ENCODE results near the gene GNB1L. TPM values are rescaled to one million over a fixed set of nuclear protein-coding genes. Genes with fewer than 3 reads are reported as not detected.

Gene GNB1L
- total and polyA plus RNA-seq, 2 donors (not counting 1 experiment from before 2014, with no cell fraction given): 6.6 to 12.1 TPM

DNA sequence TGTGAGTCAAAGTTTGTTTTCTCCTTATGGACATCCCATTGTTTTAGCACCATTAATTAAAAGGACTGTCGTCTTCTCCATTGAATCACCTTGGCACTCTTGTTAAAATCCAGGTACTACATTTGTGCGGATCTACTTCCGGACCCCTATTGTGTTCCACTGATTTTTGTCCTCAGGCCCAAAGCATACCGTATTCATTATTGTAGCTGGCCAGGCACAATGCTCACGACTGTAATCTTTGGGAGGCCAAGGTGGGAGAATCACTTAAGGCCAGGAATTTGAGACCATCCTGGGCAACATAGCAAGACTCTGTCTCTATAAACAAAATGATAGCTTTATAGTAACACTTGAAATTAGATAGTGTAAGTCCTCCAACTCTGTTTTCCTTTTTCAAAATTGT, 8.9 kb upstream of the GNB1L start:
- H3K9me3 ChIP-seq (ENCODE audit: control extremely low read depth in 1 of 3, control insufficient read depth in 2 of 3, insufficient read depth in 1 of 3, low read length in 2 of 3): no peaks in the 10 kb centered on the region
- no peaks in the 10 kb centered on the region for H3K36me3 ChIP-seq (replicated peaks in 1 of 2; ENCODE audit: control extremely low read depth in 1 of 2, control insufficient read depth in 1 of 2, extremely low read depth in 1 of 2, insufficient read depth in 2 of 2, low read length in 1 of 2)
- no peaks in the 10 kb centered on the region for H3K4me1 ChIP-seq (ENCODE audit: control insufficient read depth in 2 of 2, insufficient read depth in 2 of 2, low read length in 2 of 2)
- no peak overlapping the region for H3K4me2 ChIP-seq (replicated peaks; ENCODE audit: low read depth, low read length, poor library complexity, severe bottlenecking)
- H3K9ac ChIP-seq (ENCODE audit: low read length): no peak overlapping the region
- H3K27ac ChIP-seq (ENCODE audit: low read length in 2 of 2): no peak overlapping the region
- TF ChIP-seq EZH2 (IDR thresholded peaks at IDR 0.05; ENCODE audit: borderline replicate concordance, insufficient read depth, low read depth, low read length, poor library complexity, severe bottlenecking): no peak
- TF ChIP-seq, protein P1, sequence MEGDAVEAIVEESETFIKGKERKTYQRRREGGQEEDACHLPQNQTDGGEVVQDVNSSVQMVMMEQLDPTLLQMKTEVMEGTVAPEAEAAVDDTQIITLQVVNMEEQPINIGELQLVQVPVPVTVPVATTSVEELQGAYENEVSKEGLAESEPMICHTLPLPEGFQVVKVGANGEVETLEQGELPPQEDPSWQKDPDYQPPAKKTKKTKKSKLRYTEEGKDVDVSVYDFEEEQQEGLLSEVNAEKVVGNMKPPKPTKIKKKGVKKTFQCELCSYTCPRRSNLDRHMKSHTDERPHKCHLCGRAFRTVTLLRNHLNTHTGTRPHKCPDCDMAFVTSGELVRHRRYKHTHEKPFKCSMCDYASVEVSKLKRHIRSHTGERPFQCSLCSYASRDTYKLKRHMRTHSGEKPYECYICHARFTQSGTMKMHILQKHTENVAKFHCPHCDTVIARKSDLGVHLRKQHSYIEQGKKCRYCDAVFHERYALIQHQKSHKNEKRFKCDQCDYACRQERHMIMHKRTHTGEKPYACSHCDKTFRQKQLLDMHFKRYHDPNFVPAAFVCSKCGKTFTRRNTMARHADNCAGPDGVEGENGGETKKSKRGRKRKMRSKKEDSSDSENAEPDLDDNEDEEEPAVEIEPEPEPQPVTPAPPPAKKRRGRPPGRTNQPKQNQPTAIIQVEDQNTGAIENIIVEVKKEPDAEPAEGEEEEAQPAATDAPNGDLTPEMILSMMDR (IDR thresholded peaks at IDR 0.05): no peak
- no peaks in the 10 kb centered on the region for H4K20me1 ChIP-seq (ENCODE audit: control insufficient read depth, insufficient read depth, low read length, poor library complexity, severe bottlenecking)
- CTCF ChIA-PET: no interaction called here
- Mint-ChIP-seq H3K27me3 (no peaks in the 10 kb centered on the region), H3K9me3 (ENCODE audit: insufficient read depth) (no peaks in the 10 kb centered on the region), H3K4me3 (no peak overlapping the region), H3K27ac (no peak overlapping the region), H3K4me1 (no peaks in the 10 kb centered on the region)
- no peaks in the 10 kb centered on the region for H3K27me3 ChIP-seq (replicated peaks in 1 of 4; ENCODE audit: control extremely low read depth in 1 of 4, control insufficient read depth in 3 of 4, insufficient read depth in 4 of 4, low read length in 3 of 4)
- DNase-seq (no peak), ATAC-seq (ENCODE audit: low read depth) (no peak)
- intact Hi-C loops (cut with micrococcal nuclease): no loop called here
- whole genome bisulfite sequencing (ENCODE audit: insufficient coverage): 100% methylated on average over 4 of the region's 5 CpGs
- no peak overlapping the region for H2AFZ ChIP-seq (ENCODE audit: insufficient read depth, low read depth, low read length, poor library complexity, severe bottlenecking)
- POLR2A ChIA-PET: no interaction called here
- peaks cover 9% of the 10 kb centered on the region for H3K79me2 ChIP-seq (ENCODE audit: control insufficient read depth, insufficient read depth, low read length)
- no peak overlapping the region for H3K4me3 ChIP-seq (ENCODE audit: control extremely low read depth in 1 of 5, extremely low read depth in 1 of 5, insufficient read depth in 1 of 5, low read depth in 2 of 5, low read length in 4 of 5)

DNA sequence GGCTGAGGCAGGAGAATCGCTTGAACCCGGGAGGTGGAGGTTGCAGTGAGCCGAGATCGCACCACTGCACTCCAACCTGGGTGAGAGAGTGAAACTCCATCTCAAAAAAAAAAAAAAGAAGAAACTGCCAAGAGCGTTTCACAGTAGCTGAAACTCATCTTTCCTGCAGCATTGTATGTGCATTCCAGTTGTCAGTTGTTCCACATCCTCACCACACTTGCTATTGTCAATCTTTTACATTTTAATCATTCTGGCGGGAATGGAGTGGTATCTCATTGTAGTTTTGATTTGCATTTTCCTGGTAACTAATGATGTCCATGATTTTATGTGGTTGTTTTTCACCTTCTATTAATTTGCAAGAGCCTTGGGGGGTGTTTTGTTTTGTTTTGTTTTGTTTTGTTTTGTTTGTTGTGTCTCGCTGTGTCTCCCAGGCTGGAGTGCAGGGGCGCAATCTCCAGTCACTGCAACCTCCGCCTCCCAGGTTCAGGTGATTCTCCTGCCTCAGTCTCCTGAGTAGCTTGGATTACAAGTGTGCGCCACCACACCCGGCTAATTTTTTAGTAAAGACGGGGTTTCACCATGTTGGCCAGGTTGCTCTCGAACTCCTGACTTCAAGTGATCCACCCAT, 8.1 kb upstream of the GNB1L start:
- Histone ChIP-seq H3K4me3 (ENCODE audit: control extremely low read depth in 1 of 5, extremely low read depth in 1 of 5, insufficient read depth in 1 of 5, low read depth in 2 of 5, low read length in 4 of 5) (no peak overlapping the region), H2AFZ (ENCODE audit: insufficient read depth, low read depth, low read length, poor library complexity, severe bottlenecking) (no peak overlapping the region), H3K27ac (ENCODE audit: low read length in 2 of 2) (no peak overlapping the region), H3K9ac (ENCODE audit: low read length) (no peak overlapping the region), H3K4me1 (ENCODE audit: control insufficient read depth in 2 of 2, insufficient read depth in 2 of 2, low read length in 2 of 2) (no peaks in the 10 kb centered on the region), H3K36me3 (replicated peaks in 1 of 2; ENCODE audit: control extremely low read depth in 1 of 2, control insufficient read depth in 1 of 2, extremely low read depth in 1 of 2, insufficient read depth in 2 of 2, low read length in 1 of 2) (no peaks in the 10 kb centered on the region), H3K4me2 (replicated peaks; ENCODE audit: low read depth, low read length, poor library complexity, severe bottlenecking) (no peak overlapping the region), H3K79me2 (ENCODE audit: control insufficient read depth, insufficient read depth, low read length) (peaks cover 9% of the 10 kb centered on the region), H4K20me1 (ENCODE audit: control insufficient read depth, insufficient read depth, low read length, poor library complexity, severe bottlenecking) (no peaks in the 10 kb centered on the region), H3K9me3 (ENCODE audit: control extremely low read depth in 1 of 3, control insufficient read depth in 2 of 3, insufficient read depth in 1 of 3, low read length in 2 of 3) (no peaks in the 10 kb centered on the region), H3K27me3 (replicated peaks in 1 of 4; ENCODE audit: control extremely low read depth in 1 of 4, control insufficient read depth in 3 of 4, insufficient read depth in 4 of 4, low read length in 3 of 4) (no peaks in the 10 kb centered on the region)
- Mint-ChIP-seq H3K4me1 (no peaks in the 10 kb centered on the region), H3K4me3 (no peak overlapping the region), H3K27me3 (no peaks in the 10 kb centered on the region), H3K9me3 (ENCODE audit: insufficient read depth) (no peaks in the 10 kb centered on the region), H3K27ac (no peak overlapping the region)
- TF ChIP-seq, protein P1 (IDR thresholded peaks at IDR 0.05): no peak
- no peak for TF ChIP-seq EZH2 (IDR thresholded peaks at IDR 0.05; ENCODE audit: borderline replicate concordance, insufficient read depth, low read depth, low read length, poor library complexity, severe bottlenecking)
- no peak for DNase-seq
- ChIA-PET POLR2A (no interaction called here), CTCF (no interaction called here)
- no peak for ATAC-seq (ENCODE audit: low read depth)
- WGBS (ENCODE audit: insufficient coverage): 96% methylated on average over 5 of the region's 13 CpGs
- intact Hi-C loops (cut with micrococcal nuclease): no loop called here

All from B cell (primary cell).